ENCODE data around the gene MYO5B. TPM values are rescaled to one million over a fixed set of nuclear protein-coding genes. Genes with fewer than 3 reads are reported as not detected.

MYO5B gene
- total and polyA plus RNA-seq, 9 of the 15 experiments (the other 6 are each of a cell fraction or from before 2014, with no cell fraction given), result 0.07 to 0.42 (median 0.28) TPM

GRCh38 chr18:50119296-50119695, 75.7 kb downstream of the MYO5B start:
- intact Hi-C loops (cut with micrococcal nuclease) (no loop called here), in situ Hi-C loops (cut with MboI) (no loop called here)
- Histone ChIP-seq H3K9me3 (replicated peaks; ENCODE audit: control insufficient read depth, insufficient read depth, low read depth, low read length) (no peaks in the 10 kb centered on the region), H3K79me2 (ENCODE audit: control insufficient read depth, insufficient read depth, low read length) (no peaks in the 10 kb centered on the region), H3K9ac (ENCODE audit: insufficient read depth in 1 of 2, low read depth in 2 of 2, low read length in 2 of 2) (no peak overlapping the region), H3K27me3 (ENCODE audit: control insufficient read depth in 2 of 2, insufficient read depth in 2 of 2, low read length in 2 of 2) (peaks cover 4 to 20% of the 10 kb centered on the region in 2 experiments; a peak in 4 of 5 replicates), H3K4me1 (replicated peaks in 1 of 2; ENCODE audit: control insufficient read depth in 2 of 2, insufficient read depth in 2 of 2, low read length in 2 of 2) (no peaks in the 10 kb centered on the region), H4K20me1 (replicated peaks; ENCODE audit: control insufficient read depth, insufficient read depth, low read length) (no peaks in the 10 kb centered on the region), H3K4me2 (ENCODE audit: insufficient read depth, low read length) (no peak overlapping the region), H3K4me3 (no peak overlapping the region), H3K27ac (ENCODE audit: extremely low read depth, low read depth, low read length) (no peak overlapping the region), H2AFZ (ENCODE audit: low read depth, low read length) (no peak overlapping the region), H3K36me3 (ENCODE audit: control insufficient read depth, insufficient read depth, low read length) (no peaks in the 10 kb centered on the region), H3K9me1 (ENCODE audit: control insufficient read depth, insufficient read depth, low read length) (no peaks in the 10 kb centered on the region)
- POLR2A ChIA-PET, result interaction anchor here (0.8 to 1.8 kb wide), 2 partner anchors 9 to 22 kb away, joined by 3 to 7 read pairs; no protein-coding TSS in a partner anchor
- FAIRE-seq (no peak), ATAC-seq (no peak), DNase-seq (ENCODE audit: extremely low read depth in 1 of 4, low spot score in 3 of 4) (no peak)
- TF ChIP-seq ZC3H8 (IDR thresholded peaks at IDR 0.05) (no peak), HES1 (IDR thresholded peaks at IDR 0.05; ENCODE audit: low read depth) (no peak), CBFB (CRISPR knock-in tag; IDR thresholded peaks at IDR 0.05) (no peak), RAD21 (CRISPR knock-in tag; conservative IDR thresholded peaks at IDR 0.05 in 1 of 2, IDR thresholded peaks at IDR 0.05 in 1 of 2) (no peak), ZNF311 (CRISPR knock-in tag; IDR thresholded peaks at IDR 0.05) (no peak), NR4A1 (CRISPR knock-in tag; IDR thresholded peaks at IDR 0.05) (no peak), NR4A1 (tag; IDR thresholded peaks at IDR 0.05) (no peak), ZNF316 (IDR thresholded peaks at IDR 0.05) (no peak), PHTF2 (CRISPR knock-in tag; IDR thresholded peaks at IDR 0.05) (no peak), MEF2D (tag; conservative IDR thresholded peaks at IDR 0.05; ENCODE audit: low read depth) (no peak), MAZ (CRISPR knock-in tag; conservative IDR thresholded peaks at IDR 0.05 in 1 of 2, IDR thresholded peaks at IDR 0.05 in 1 of 2) (no peak), FIP1L1 (IDR thresholded peaks at IDR 0.05; ENCODE audit: low read depth, low read length, poor library complexity, severe bottlenecking) (no peak)
- BruUV-seq (replicated peaks), result no TSS peak
- 0% methylated on average over 5 of the region's 5 CpGs for WGBS (ENCODE audit: insufficient coverage, low coverage, missing lambda C conversion rate)
- CTCF ChIA-PET (ENCODE audit: low intra/inter-chr PET ratio), result no interaction called here
